HEK293 (cell line): ENCODE data around the gene URAD.
A peak's percentile ranks its signal among the peaks of the same experiment; 100 is the strongest.

Experiments used
- CTCF ChIA-PET: fragments of 350-600 bp; formaldehyde crosslinking; extraction: SDS; loops from one replicate; lab custom pipeline; 2021; ENCODE audit warnings: antibody characterized with exemption; lab: Yijun Ruan, JAX
- POLR2A ChIA-PET: fragments of 300-600 bp; formaldehyde crosslinking; extraction: SDS; loops from one replicate; lab custom pipeline; 2020; ENCODE audit warnings: antibody characterized with exemption, inconsistent platforms; lab: Yijun Ruan, JAX
- H3K27ac ChIP-seq: fragments of 200-500 bp; sonication (Bioruptor generic); 2 replicates; pipeline ENCODE4 v1.5.1; 2014; ENCODE audit warnings: low read depth, low read length, control low read depth, inconsistent platforms; ENCODE audit errors: extremely low read depth
- H3K36me3 ChIP-seq, 2 experiments: fragments of 200-500 bp in 1 of 2; sonication (Bioruptor generic) in 1 of 2; 1 replicate in 1 of 2; 2 replicates in 1 of 2; pipeline ENCODE4 v1.5.1; 2014 to 2017; ENCODE audit warnings: inconsistent platforms in 2 of 2, low read length in 2 of 2; ENCODE audit not compliant: control insufficient read depth in 2 of 2, insufficient read depth in 1 of 2
- H3K4me1 ChIP-seq: fragments of 200-500 bp; sonication (Bioruptor generic); 2 replicates; pipeline ENCODE4 v1.5.1; 2014; ENCODE audit warnings: mild to moderate bottlenecking, low read length, inconsistent platforms; ENCODE audit not compliant: control insufficient read depth, insufficient read depth
- H3K4me3 ChIP-seq: 2 replicates; pipeline ENCODE4 v1.5.1; 2011; ENCODE audit warnings: low read depth, mild to moderate bottlenecking, control low read depth, low read length, moderate library complexity
- H3K9me3 ChIP-seq: fragments of 200-500 bp; sonication (Bioruptor generic); 2 replicates; pipeline ENCODE4 v1.5.1; 2014; ENCODE audit warnings: low read depth, low read length, inconsistent platforms; ENCODE audit not compliant: control insufficient read depth, insufficient read depth
- BCL6B ChIP-seq: fragments of 450-650 bp; formaldehyde crosslinking; IDR thresholded peaks from 2 replicates; pipeline ENCODE4 v1.5.1; 2017; ENCODE audit warnings: missing biosample characterization, missing genetic modification characterization
- GLI2 ChIP-seq: fragments of 450-650 bp; formaldehyde crosslinking; IDR thresholded peaks from 2 replicates; pipeline ENCODE4; 2017; ENCODE audit warnings: missing biosample characterization, missing genetic modification characterization, low read depth, borderline replicate concordance
- PRDM10 ChIP-seq: fragments of 450-650 bp; formaldehyde crosslinking; IDR thresholded peaks from 2 replicates; pipeline ENCODE4 v1.5.1; 2016; ENCODE audit warnings: missing biosample characterization, missing genetic modification characterization
- PRDM6 ChIP-seq: fragments of 450-650 bp; formaldehyde crosslinking; IDR thresholded peaks from 2 replicates; pipeline ENCODE4 v1.5.1; 2017; ENCODE audit warnings: missing biosample characterization, missing genetic modification characterization
- SCRT2 ChIP-seq: fragments of 450-650 bp; formaldehyde crosslinking; IDR thresholded peaks from 2 replicates; pipeline ENCODE4 v1.5.1; 2016; ENCODE audit warnings: missing biosample characterization, missing genetic modification characterization
- SETDB1 ChIP-seq: IDR thresholded peaks from one replicate; pipeline ENCODE4 v1.6.1; 2017; ENCODE audit warnings: mild to moderate bottlenecking, low read length, moderate library complexity, mixed read lengths; ENCODE audit not compliant: insufficient read length
- SP7 ChIP-seq: fragments of 450-650 bp; formaldehyde crosslinking; IDR thresholded peaks from 2 replicates; pipeline ENCODE4 v1.5.1; 2016; ENCODE audit warnings: missing biosample characterization, missing genetic modification characterization
- TCF7L2 ChIP-seq: IDR thresholded peaks from 2 replicates; pipeline ENCODE4 v1.6.1; 2011; ENCODE audit warnings: low read depth, mild to moderate bottlenecking, inconsistent platforms, low read length, moderate library complexity, borderline replicate concordance
- YY2 ChIP-seq: fragments of 450-650 bp; formaldehyde crosslinking; IDR thresholded peaks from 2 replicates; pipeline ENCODE4 v1.5.1; 2016; ENCODE audit warnings: missing biosample characterization, missing genetic modification characterization
- ZBTB8A ChIP-seq: fragments of 450-650 bp; formaldehyde crosslinking; IDR thresholded peaks from 2 replicates; pipeline ENCODE4 v1.5.1; 2016; ENCODE audit warnings: missing biosample characterization, missing genetic modification characterization
- ZNF10 ChIP-seq: fragments of 450-650 bp; formaldehyde crosslinking; IDR thresholded peaks from 2 replicates; pipeline ENCODE4 v1.5.1; 2017; ENCODE audit warnings: missing biosample characterization, missing genetic modification characterization
- ZNF211 ChIP-seq: fragments of 450-650 bp; formaldehyde crosslinking; IDR thresholded peaks from 2 replicates; pipeline ENCODE4 v1.5.1; 2016; ENCODE audit warnings: low read depth, missing biosample characterization, missing genetic modification characterization
- ZNF341 ChIP-seq: fragments of 450-650 bp; formaldehyde crosslinking; IDR thresholded peaks from 2 replicates; pipeline ENCODE4; 2016; ENCODE audit warnings: low read depth, missing biosample characterization, missing genetic modification characterization
- ZNF350 ChIP-seq: fragments of 450-650 bp; formaldehyde crosslinking; IDR thresholded peaks from 2 replicates; pipeline ENCODE4 v1.5.0; 2017; ENCODE audit warnings: missing biosample characterization, mild to moderate bottlenecking, missing genetic modification characterization
- ZNF48 ChIP-seq: fragments of 450-650 bp; formaldehyde crosslinking; IDR thresholded peaks from 2 replicates; pipeline ENCODE4 v1.5.1; 2016; ENCODE audit warnings: missing biosample characterization, missing genetic modification characterization
- ZNF510 ChIP-seq: fragments of 450-650 bp; formaldehyde crosslinking; IDR thresholded peaks from 2 replicates; pipeline ENCODE4 v1.5.1; 2018; ENCODE audit warnings: mild to moderate bottlenecking, missing genetic modification characterization, missing biosample characterization; ENCODE audit not compliant: insufficient replicate concordance
- ZNF521 ChIP-seq: fragments of 450-650 bp; formaldehyde crosslinking; IDR thresholded peaks from 2 replicates; pipeline ENCODE4 v1.5.1; 2017; ENCODE audit warnings: missing biosample characterization, mild to moderate bottlenecking, missing genetic modification characterization
- ZNF624 ChIP-seq: fragments of 450-650 bp; formaldehyde crosslinking; IDR thresholded peaks from 2 replicates; pipeline ENCODE4 v1.5.1; 2017; ENCODE audit warnings: missing biosample characterization, missing genetic modification characterization
- ZNF658 ChIP-seq: fragments of 450-650 bp; formaldehyde crosslinking; IDR thresholded peaks from 2 replicates; pipeline ENCODE4; 2016; ENCODE audit warnings: missing biosample characterization, missing genetic modification characterization
- ZNF660 ChIP-seq: fragments of 450-650 bp; IDR thresholded peaks from 2 replicates; pipeline ENCODE4 v1.5.1; 2018; ENCODE audit warnings: missing biosample characterization, mild to moderate bottlenecking, missing genetic modification characterization
- ZSCAN4 ChIP-seq: fragments of 450-650 bp; formaldehyde crosslinking; IDR thresholded peaks from 2 replicates; pipeline ENCODE4 v1.5.1; 2017; ENCODE audit warnings: missing biosample characterization, missing genetic modification characterization
- ZXDB ChIP-seq: fragments of 450-650 bp; formaldehyde crosslinking; IDR thresholded peaks from 2 replicates; pipeline ENCODE4 v1.5.1; 2016; ENCODE audit warnings: missing biosample characterization, missing genetic modification characterization
- TF ChIP-seq, protein P1 (sequence below): fragments of 450-650 bp; formaldehyde crosslinking; IDR thresholded peaks from 2 replicates; pipeline ENCODE4 v1.5.1; 2016; ENCODE audit warnings: missing biosample characterization, missing genetic modification characterization
- TF ChIP-seq, protein P2 (sequence below): fragments of 450-650 bp; formaldehyde crosslinking; IDR thresholded peaks from 2 replicates; pipeline ENCODE4 v1.5.1; 2016; ENCODE audit warnings: missing biosample characterization, missing genetic modification characterization

The URAD gene

DNA sequence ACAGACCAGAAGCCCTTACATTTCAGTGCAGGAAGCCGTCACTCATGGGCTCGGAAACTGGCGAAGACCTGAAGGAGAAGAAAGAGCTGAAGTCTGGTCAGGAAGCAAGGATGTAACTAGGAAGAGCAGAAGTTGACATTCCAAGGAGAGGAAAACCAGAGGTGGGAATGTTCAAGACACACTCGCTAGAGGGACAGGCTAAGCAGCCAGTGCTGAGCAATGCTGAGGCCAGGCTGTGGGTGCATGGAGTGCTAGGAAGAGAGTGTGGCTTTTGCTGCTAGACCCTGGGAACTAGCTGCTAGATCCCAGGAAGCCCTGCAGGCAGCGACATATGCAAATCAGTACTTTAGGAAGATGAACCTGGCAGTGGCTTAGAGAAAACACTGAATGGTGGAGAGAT, 12.1 kb upstream of the URAD start (continued):
- TF ChIP-seq ZNF510 (tag by site-specific recombination) (no peak), ZNF658 (no peak), ZNF48 (no peak), ZNF624 (tag by site-specific recombination) (no peak), SETDB1 (no peak), ZBTB8A (tag by site-specific recombination) (no peak)

DNA sequence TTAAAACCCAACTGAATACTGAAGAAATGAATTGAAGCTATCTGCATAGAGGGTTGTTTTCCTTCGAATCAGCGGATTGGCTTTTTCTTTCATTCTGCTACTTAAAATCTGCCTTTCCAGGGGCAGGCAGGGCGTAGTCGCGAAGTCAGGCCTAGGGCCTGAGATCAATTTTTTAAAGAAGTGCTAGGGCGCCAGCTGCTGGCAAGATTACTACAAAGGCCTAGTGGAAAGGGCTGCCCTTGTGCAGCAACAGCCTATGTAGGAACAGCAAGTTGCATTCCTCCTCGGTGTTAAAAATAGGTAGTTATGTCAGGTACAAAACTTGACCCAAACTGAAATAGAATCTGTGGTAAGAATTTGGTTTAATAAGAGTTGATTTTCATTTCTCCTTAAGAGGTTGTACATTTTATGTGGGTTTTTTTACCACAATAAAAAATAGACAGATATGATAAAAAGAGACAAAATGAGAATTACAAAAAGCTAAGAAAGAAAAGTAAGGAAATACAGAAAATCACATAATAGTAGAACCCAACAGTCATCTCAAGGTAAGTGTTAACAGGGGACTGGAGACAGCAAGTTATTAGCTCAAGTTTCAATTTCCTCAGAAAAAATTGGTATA, 9.5 kb upstream of the URAD start:
- Histone ChIP-seq H3K4me1 (no peaks in the 10 kb centered on the region), H3K36me3 (no peaks in the 10 kb centered on the region), H3K27ac (no peak overlapping the region), H3K9me3 (no peaks in the 10 kb centered on the region), H3K4me3 (no peak overlapping the region)
- ChIA-PET POLR2A (no interaction called here), CTCF (interaction anchor here (0.6 to 2.2 kb wide), 9 partner anchors 11 to 1367 kb away, joined by 3 to 13 read pairs (median 4); no protein-coding TSS in a partner anchor)
- TF ChIP-seq ZNF521 (tag by site-specific recombination) (no peak), ZNF10 (no peak), ZSCAN4 (tag by site-specific recombination) (no peak), ZNF350 (no peak), SP7 (tag by site-specific recombination) (no peak), TCF7L2 (no peak), ZXDB (peak; percentile 69), GLI2 (no peak), ZNF211 (tag by site-specific recombination) (no peak), BCL6B (no peak), ZNF341 (tag by site-specific recombination) (peak; percentile 58), YY2 (no peak), PRDM10 (tag by site-specific recombination) (peak; percentile 74), PRDM6 (no peak), ZNF660 (tag by site-specific recombination) (0 out of 2 replicates have a peak, but pooled peaks have one; percentile 43), SCRT2 (tag by site-specific recombination) (peak; percentile 68)
- TF ChIP-seq, protein P1, sequence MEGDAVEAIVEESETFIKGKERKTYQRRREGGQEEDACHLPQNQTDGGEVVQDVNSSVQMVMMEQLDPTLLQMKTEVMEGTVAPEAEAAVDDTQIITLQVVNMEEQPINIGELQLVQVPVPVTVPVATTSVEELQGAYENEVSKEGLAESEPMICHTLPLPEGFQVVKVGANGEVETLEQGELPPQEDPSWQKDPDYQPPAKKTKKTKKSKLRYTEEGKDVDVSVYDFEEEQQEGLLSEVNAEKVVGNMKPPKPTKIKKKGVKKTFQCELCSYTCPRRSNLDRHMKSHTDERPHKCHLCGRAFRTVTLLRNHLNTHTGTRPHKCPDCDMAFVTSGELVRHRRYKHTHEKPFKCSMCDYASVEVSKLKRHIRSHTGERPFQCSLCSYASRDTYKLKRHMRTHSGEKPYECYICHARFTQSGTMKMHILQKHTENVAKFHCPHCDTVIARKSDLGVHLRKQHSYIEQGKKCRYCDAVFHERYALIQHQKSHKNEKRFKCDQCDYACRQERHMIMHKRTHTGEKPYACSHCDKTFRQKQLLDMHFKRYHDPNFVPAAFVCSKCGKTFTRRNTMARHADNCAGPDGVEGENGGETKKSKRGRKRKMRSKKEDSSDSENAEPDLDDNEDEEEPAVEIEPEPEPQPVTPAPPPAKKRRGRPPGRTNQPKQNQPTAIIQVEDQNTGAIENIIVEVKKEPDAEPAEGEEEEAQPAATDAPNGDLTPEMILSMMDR (tag by site-specific recombination): peak; percentile 56; the same call in 1 of the 2 replicates
- TF ChIP-seq, protein P2, sequence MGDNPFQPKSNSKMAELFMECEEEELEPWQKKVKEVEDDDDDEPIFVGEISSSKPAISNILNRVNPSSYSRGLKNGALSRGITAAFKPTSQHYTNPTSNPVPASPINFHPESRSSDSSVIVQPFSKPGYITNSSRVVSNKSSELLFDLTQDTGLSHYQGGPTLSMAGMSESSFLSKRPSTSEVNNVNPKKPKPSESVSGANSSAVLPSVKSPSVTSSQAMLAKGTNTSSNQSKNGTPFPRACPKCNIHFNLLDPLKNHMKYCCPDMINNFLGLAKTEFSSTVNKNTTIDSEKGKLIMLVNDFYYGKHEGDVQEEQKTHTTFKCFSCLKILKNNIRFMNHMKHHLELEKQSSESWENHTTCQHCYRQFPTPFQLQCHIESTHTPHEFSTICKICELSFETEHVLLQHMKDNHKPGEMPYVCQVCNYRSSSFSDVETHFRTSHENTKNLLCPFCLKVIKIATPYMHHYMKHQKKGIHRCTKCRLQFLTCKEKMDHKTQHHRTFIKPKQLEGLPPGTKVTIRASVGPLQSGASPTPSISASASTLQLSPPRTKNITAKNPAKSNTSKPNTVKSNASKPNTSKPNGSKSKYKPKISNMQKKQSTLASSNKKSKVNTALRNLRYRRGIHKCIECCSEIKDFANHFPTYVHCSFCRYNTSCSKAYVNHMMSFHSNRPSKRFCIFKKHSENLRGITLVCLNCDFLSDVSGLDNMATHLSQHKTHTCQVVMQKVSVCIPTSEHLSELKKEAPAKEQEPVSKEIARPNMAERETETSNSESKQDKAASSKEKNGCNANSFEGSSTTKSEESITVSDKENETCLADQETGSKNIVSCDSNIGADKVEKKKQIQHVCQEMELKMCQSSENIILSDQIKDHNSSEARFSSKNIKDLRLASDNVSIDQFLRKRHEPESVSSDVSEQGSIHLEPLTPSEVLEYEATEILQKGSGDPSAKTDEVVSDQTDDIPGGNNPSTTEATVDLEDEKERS (tag by site-specific recombination): no peak
